Measurements from ENCODE around the gene NR3C1. TPM values are rescaled to one million over a fixed set of nuclear protein-coding genes. Genes with fewer than 3 reads are reported as not detected.
A peak's percentile ranks its signal among the peaks of the same experiment; 100 is the strongest.

NR3C1 gene
- total RNA-seq, 2 donors from 2014 or later = 30.3 to 38.9 TPM

DNA sequence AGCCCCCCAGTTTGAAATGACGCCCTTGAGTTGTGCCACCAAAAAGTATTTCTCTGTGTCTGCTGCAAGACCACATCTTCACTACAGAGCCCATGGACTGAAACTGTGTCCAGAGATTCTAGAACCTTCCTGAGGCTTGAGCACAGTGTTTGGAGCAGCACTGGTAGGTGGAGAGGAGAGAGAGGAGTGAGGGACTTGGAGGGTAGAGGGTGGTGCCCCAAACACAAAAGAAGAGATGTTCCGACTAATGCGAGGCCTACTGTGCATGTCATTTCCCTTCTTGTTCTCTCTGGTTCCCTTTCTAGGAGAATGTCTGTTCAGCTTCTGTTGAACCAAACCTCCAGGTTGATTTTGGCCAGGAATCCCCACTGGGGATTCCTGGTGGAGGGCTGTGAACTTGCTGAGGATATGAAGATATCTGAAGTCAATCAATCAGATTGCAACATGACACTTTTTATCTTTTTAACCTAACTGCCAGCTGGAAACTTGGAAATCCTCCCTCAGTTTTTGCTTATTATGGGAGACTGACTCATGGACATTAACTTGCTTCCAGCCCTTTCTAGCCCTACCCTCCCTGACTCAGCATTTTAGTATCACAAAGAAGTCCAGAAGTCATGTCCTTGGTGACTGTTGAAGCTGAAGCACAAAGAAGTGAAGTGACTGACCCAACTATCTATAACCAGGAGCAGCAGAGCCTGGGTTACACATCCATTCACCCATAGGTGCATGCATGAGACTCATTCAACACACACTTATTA lies 154.5 kb downstream of the NR3C1 start:
- no peak for DNase-seq (ENCODE audit: low spot score)
- Histone ChIP-seq H3K27ac (peak overlapping the region; percentile 29 to 41), H3K4me1 (peaks cover 0 to 7% of the 10 kb centered on the region in 2 donors), H3K9me3 (no peaks in the 10 kb centered on the region), H3K27me3 (no peaks in the 10 kb centered on the region), H3K4me3 (no peak overlapping the region), H3K36me3 (no peaks in the 10 kb centered on the region)
- TF ChIP-seq, protein P1, sequence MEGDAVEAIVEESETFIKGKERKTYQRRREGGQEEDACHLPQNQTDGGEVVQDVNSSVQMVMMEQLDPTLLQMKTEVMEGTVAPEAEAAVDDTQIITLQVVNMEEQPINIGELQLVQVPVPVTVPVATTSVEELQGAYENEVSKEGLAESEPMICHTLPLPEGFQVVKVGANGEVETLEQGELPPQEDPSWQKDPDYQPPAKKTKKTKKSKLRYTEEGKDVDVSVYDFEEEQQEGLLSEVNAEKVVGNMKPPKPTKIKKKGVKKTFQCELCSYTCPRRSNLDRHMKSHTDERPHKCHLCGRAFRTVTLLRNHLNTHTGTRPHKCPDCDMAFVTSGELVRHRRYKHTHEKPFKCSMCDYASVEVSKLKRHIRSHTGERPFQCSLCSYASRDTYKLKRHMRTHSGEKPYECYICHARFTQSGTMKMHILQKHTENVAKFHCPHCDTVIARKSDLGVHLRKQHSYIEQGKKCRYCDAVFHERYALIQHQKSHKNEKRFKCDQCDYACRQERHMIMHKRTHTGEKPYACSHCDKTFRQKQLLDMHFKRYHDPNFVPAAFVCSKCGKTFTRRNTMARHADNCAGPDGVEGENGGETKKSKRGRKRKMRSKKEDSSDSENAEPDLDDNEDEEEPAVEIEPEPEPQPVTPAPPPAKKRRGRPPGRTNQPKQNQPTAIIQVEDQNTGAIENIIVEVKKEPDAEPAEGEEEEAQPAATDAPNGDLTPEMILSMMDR (IDR thresholded peaks at IDR 0.05) = no peak

DNA sequence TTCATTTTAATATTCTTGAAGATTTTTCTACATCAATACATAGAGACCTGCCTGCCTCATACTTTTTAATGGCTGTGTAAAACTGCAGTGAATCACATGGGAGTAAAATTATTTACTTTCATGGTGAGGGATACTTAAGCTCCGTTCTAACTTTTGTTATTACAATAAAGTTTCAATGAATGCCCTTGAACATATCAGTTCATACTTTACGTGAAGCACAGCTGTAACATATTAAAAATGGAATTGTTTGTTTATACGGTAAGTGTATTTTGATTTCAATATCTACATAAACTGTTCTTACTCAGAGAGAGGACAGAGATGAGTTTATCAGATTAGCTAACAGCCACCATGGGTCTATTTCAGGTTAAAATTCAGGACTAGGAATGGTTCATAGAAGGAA lies 155.1 kb downstream of the NR3C1 start:
- H3K4me1 ChIP-seq = peaks cover 0 to 13% of the 10 kb centered on the region in 2 donors
- H3K4me3 ChIP-seq = no peak overlapping the region
- no peaks in the 10 kb centered on the region for H3K27me3 ChIP-seq
- TF ChIP-seq, protein P1 (IDR thresholded peaks at IDR 0.05) = no peak
- H3K36me3 ChIP-seq = no peaks in the 10 kb centered on the region
- peak overlapping the region; percentile 29 to 41 for H3K27ac ChIP-seq
- no peaks in the 10 kb centered on the region for H3K9me3 ChIP-seq
- no peak for DNase-seq (ENCODE audit: low spot score)

DNA sequence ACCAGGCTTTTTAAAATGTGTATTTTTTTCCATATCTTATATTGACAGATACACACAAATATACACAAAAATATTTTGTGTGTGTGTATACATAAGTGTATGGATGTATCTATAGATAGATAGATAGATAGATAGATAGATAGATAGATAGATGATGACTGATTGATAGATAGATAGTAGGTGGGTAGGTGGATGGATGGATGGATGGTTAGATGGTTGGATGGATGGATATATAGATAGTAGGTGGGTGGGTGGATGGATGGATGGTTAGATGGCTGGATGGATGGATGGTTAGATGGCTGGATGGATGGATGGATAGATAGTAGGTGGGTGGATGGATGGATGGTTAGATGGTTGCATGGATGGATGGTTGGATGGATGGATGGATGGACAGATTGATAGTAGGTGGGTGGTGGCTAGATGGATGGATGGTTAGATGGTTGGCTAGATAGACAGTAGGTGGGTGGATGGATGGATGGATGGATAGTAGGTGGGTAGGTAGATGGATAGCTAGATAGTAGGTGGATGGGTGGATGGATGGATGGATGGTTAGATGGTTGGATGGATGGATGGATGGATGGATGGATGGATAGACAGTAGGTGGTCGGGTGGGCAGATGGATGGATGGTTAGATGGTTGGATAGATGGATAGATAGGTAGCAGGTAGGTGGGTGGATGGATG lies 156.2 kb downstream of the NR3C1 start:
- Histone ChIP-seq H3K27me3 (no peaks in the 10 kb centered on the region), H3K27ac (no peak overlapping the region), H3K9me3 (no peaks in the 10 kb centered on the region), H3K36me3 (no peaks in the 10 kb centered on the region), H3K4me1 (peaks cover 0 to 20% of the 10 kb centered on the region in 2 donors), H3K4me3 (no peak overlapping the region)
- no peak for DNase-seq (ENCODE audit: low spot score)
- TF ChIP-seq, protein P1 (IDR thresholded peaks at IDR 0.05) = no peak

DNA sequence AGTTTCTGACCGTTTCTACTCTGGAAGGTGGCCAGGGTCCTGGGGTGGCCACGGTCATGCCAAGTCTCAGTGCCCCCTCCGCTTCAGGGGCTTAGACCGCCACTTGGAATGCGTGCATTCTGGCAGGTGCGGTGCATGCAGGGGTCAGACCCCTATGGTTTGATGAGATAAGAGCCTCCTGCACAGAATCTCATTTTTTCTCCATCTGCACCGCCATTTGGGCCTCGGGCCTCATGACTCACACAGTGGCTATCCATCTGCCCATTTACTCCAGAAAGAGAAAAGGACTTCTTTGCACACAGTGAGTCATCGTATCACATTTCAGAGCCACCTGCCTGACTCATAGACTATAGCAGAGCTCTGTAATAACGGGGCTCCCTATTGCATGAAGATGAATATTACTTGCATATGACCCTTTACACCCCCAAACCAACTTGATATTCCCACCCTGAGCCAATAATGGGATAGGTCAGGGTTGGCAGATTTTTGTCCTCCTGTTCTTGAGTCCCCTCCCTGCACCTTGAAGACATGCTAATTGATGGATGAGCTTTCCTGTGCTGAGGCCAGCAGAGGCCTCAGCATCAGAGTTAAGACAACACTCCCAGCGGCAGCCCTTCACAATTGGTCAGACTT lies 157.4 kb downstream of the NR3C1 start:
- Histone ChIP-seq H3K4me1 (peaks cover 0 to 20% of the 10 kb centered on the region in 2 donors), H3K9me3 (no peaks in the 10 kb centered on the region), H3K36me3 (no peaks in the 10 kb centered on the region), H3K4me3 (no peak overlapping the region), H3K27ac (no peak overlapping the region), H3K27me3 (no peaks in the 10 kb centered on the region)
- TF ChIP-seq, protein P1 (IDR thresholded peaks at IDR 0.05) = no peak
- no peak for DNase-seq (ENCODE audit: low spot score)

DNA sequence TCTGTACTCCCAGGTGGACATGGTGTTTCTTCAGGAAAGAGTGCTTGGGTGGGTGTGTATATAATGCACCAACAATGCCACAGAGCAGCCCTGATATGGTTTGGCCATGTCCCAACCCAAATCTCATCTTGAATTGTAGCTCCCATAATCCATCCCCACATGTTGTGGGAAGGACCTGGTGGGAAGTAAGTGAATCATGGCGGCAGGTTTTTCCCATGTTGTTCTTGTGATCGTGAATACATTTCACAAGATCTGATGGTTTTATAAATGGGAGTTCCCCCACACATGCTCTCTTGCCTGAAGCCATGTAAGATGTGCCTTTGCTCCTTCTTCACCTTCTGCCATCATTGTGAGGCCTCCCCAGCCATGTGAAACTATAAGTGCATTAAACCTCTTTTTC lies 158.5 kb downstream of the NR3C1 start:
- Histone ChIP-seq H3K4me3 (no peak overlapping the region), H3K4me1 (peaks cover 0 to 20% of the 10 kb centered on the region in 2 donors), H3K27ac (peak overlapping the region in 1 of 2 donors; percentile 75), H3K36me3 (no peaks in the 10 kb centered on the region), H3K27me3 (no peaks in the 10 kb centered on the region), H3K9me3 (no peaks in the 10 kb centered on the region)
- DNase-seq (ENCODE audit: low spot score) = no peak
- TF ChIP-seq, protein P1 (IDR thresholded peaks at IDR 0.05) = no peak
